GM21360 (cell line): Measurements from ENCODE around the gene CTDSPL.
"Not testable (repeated sequence)": the region's sequence is repeated elsewhere in the genome, so short reads cannot be mapped to it uniquely, and the experiment has no call there.

Experiments
- ATAC-seq: cut with Tn5 transposase; IDR thresholded peaks from one replicate; pipeline ENCODE4 v1.9.1; 2021; ENCODE audit warnings: mild to moderate bottlenecking, moderate library complexity; ENCODE audit not compliant: unreplicated experiment

CTDSPL gene

GRCh38 chr3:37985637-37986320 is 124.1 kb downstream of the CTDSPL start:
- no peak for ATAC-seq

GRCh38 chr3:37986479-37987314 is 125.0 kb downstream of the CTDSPL start:
- ATAC-seq, result no peak

- no peak for ATAC-seq
Measured at GRCh38 chr3:37987315-37987697, 125.6 kb downstream of the CTDSPL start.

GRCh38 chr3:37987751-37988179 is 126.1 kb downstream of the CTDSPL start:
- ATAC-seq, result no peak

GRCh38 chr3:37988376-37988775 is 126.7 kb downstream of the CTDSPL start:
- not testable (repeated sequence) for ATAC-seq

- ATAC-seq, result no peak
Measured at GRCh38 chr3:37988931-37989525, 127.3 kb downstream of the CTDSPL start.

- ATAC-seq, result no peak
Measured at GRCh38 chr3:37989821-37990480, 128.3 kb downstream of the CTDSPL start.

- ATAC-seq, result no peak
Measured at GRCh38 chr3:37990527-37990926, 128.8 kb downstream of the CTDSPL start, which contains the start of gene VILL. Gene VILL, plus strand, starts transcription at chr3:37990786. Its CDS starts 2,887 bp downstream, at chr3:37993673.

- no peak for ATAC-seq
Measured at GRCh38 chr3:37991109-37991508, 129.4 kb downstream of the CTDSPL start.

- no peak for ATAC-seq
Measured at GRCh38 chr3:37991823-37992222, 130.1 kb downstream of the CTDSPL start.

- ATAC-seq, result no peak
Measured at GRCh38 chr3:37992271-37993066, 130.8 kb downstream of the CTDSPL start.

GRCh38 chr3:37993067-37993455 is 131.4 kb downstream of the CTDSPL start:
- ATAC-seq, result no peak

GRCh38 chr3:37993460-37993819 is 131.8 kb downstream of the CTDSPL start:
- ATAC-seq, result no peak

- peak; percentile 64 for ATAC-seq
Measured at GRCh38 chr3:37993820-37994638, 132.3 kb downstream of the CTDSPL start.

GRCh38 chr3:37994639-37994972 is 132.9 kb downstream of the CTDSPL start:
- ATAC-seq, result no peak

- ATAC-seq, result no peak
Measured at GRCh38 chr3:37995652-37996641, 134.3 kb downstream of the CTDSPL start.

- ATAC-seq, result peak; percentile 46
Measured at GRCh38 chr3:37996785-37997301, 135.2 kb downstream of the CTDSPL start.

- no peak for ATAC-seq
Measured at GRCh38 chr3:37997342-37997741, 135.7 kb downstream of the CTDSPL start.
